GM18505 (cell line): ENCODE measurements around the gene FOXM1.
A peak's percentile ranks its signal among the peaks of the same experiment; 100 is the strongest.
"Not testable (repeated sequence)": the region's sequence is repeated elsewhere in the genome, so short reads cannot be mapped to it uniquely, and the experiment has no call there.

ENCODE experiments used
- ATAC-seq: cut with Tn5 transposase; IDR thresholded peaks from one replicate; pipeline ENCODE4 v1.9.1; 2021; ENCODE audit not compliant: unreplicated experiment
- POLR2A ChIP-seq: IDR thresholded peaks from 4 replicates; pipeline ENCODE4 v1.6.1; 2011; ENCODE audit warnings: borderline replicate concordance; ENCODE audit not compliant: insufficient read depth, insufficient read length; ENCODE audit errors: extremely low read depth

Gene FOXM1

DNA sequence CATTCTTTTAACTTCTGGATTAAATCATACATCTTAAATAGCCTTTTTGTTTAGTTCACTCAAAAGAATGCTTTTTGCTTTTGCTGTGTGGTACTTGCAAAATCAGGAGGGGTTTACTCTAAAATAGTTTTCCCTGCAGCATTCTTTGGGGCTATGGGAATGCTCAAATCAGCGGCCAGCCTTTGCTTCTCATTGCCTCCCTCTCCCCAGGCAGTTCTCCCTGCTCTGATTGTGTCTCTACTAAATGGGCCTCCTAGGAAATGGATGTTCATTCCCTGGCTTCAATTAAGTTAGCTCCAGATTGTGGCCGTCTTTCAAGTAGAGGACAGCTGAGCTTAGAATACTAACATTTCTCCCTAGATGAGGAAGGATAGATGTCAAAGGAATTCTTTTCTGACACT is 18.1 kb upstream of the FOXM1 start:
- no peak for TF ChIP-seq POLR2A
- ATAC-seq, result no peak

DNA sequence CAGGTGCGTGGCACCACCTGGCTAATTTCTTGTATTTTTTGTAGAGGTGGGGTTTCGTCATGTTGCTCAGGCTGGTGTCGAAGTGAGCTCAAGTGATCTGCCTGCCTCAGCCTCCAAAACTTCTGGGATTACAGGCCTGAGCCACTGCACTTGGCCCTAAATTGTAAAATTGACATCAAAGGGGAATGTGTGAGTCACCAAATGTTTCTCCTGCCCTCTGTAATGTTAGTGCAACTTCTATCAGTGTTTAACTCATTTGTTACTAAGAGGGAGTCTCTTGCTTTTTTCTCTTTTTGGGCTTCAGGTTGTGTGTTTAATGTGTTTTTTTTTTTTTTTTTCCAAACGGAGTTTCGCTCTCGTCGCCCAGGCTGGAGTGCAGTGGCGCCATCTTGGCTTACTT is 16.0 kb upstream of the FOXM1 start:
- no peak for ATAC-seq
- TF ChIP-seq POLR2A, result no peak

DNA sequence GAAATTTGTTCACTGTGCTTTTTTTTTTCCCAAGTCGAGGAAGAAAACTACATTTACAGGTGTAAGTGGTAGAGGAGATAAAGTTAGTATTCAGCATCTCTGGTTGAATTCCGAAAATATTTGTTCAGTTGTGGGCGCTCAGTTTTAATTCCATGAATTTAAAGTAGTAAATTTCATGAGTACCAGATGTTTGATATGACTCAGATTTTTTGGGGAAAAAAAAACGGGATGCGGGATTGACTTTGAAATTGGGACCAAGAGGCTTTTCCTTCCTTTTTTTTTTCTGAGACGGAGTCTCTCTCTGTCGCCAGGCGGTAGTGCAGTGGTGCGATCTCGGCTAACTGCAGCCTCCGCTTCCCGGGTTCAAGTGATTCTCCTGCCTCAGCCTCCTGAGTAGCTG is 15.3 kb upstream of the FOXM1 start:
- no peak for TF ChIP-seq POLR2A
- no peak for ATAC-seq

GRCh38 chr12:2891240-2892053 is 14.5 kb upstream of the FOXM1 start:
- peak; percentile 13 for ATAC-seq
- no peak for TF ChIP-seq POLR2A

- ATAC-seq, result peak; percentile 95
Observed at GRCh38 chr12:2890388-2891239, 13.6 kb upstream of the FOXM1 start, which contains the start of gene TULP3. TULP3 (plus strand) TSS chr12:2890891; CDS start chr12:2890948, 57 bp downstream.

DNA sequence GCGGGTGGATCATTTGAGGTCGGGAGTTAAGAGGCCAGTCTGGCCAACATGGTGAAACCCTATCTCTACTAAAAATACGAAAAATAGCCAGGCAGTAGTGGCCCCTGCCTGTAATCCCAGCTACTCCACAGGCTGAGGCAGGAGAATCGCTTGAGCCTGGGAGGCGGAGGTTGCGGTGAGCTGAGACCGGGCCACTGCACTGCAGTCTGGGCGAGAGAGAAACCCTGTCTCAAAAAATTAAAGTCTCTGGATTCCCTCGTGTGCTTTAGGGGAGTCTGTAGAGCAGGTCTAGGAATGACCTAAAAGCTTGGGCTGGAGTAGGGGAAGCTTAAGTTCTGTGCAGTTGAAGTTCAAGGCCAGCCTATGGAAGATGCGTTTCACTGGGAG is 13.0 kb upstream of the FOXM1 start:
- no peak for TF ChIP-seq POLR2A
- no peak for ATAC-seq

More at GRCh38 chr12:2890388-2891239, 13.6 kb upstream of the FOXM1 start, which contains the start of gene TULP3:
- TF ChIP-seq POLR2A, result peak; percentile 69

DNA sequence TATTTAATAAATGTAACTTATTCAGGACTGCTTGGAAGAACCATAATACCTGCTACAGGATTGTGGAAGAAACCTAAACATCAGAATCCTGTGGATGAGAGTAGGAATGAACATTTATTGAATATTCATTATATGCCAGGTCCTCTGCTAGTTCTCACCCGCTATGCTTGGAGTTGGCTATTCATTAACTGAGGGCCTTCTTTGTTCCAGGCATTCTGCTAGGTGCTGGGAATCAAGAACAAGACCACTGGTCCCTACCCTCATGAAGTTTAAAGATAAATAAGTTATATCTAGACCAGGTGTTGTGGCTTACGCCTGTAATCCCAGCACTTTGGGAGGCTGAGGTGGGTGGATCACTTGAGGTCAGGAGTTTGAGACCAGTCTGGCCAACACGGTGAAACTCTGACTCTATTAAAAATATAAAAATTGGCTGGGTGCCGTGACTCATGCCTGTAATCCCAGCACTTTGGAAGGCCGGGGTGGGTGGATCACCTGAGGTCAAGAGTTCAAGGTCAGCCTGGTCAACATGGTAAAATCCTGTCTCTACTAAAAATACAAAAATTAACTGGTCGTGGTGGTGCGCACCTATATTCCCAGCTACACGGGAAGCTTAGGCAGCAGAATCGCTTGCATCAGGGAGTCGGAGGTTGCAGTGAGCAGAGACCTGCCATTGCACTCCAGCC is 9.9 kb upstream of the FOXM1 start:
- no peak for ATAC-seq
- TF ChIP-seq POLR2A, result no peak

GRCh38 chr12:2884810-2885209 is 7.8 kb upstream of the FOXM1 start:
- no peak for ATAC-seq
- TF ChIP-seq POLR2A, result no peak

DNA sequence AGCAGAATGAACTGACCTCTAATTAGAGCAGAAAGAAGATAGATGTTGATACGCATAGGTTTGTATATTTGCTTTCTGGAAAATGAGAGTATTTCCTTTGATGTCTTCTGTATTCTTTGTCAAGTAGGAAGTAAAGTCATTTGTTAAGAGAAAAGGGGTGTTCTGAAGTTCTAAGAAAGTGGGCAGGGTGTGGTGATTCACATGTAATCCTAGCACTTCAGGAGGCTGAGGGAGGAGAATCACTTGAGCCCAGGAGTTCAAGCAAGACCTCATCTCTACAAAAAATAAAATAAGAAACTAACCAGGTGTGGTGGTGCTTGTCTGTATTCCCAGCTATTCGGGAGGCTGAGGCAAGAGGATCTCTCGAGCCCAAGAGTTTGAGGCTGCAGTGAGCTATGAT is 2.9 kb upstream of the FOXM1 start:
- no peak for ATAC-seq
- TF ChIP-seq POLR2A, result no peak

DNA sequence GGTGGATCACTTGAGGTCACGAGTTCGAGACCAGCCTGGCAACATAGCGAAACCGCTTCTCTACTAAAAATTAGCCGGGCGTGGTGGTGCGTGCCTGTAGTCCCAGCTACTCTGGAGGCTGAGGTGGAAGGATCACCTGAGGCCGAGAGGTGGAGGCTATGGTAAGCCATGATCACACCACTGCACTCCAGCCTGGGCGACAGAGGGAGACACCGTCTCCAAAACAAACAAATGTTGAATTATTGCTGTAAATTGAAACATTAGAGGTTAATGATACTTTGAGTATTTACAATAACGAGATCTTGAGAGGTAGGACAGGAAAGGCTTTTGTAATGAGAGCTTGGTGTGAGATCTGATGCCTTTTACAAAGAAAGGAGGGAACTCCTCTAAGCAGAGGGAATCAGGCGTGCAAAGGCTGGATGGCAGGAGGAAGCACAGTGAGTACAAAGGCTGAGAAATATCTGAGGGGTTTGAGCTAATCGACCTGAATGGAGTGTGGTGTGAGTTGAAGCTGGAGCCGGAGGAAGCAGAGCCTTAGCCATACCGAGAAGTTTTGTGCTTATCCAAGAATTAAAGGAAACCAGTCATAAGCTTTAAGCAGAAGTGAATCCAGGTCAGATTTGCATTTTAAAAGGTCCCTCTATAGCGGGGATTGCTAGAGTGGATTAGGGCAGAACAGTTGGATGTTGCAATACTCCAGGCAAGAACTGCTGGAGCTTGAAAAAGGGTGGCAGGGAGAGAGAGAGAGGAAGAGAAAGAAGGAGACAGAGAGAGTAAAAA is 1.2 kb upstream of the FOXM1 start:
- no peak for TF ChIP-seq POLR2A
- ATAC-seq, result no peak

- ATAC-seq, result peak; percentile 4
- TF ChIP-seq POLR2A, result no peak
Observed at GRCh38 chr12:2876431-2877046, 435 bp downstream of the FOXM1 start.

- ATAC-seq, result not testable (repeated sequence)
Observed at GRCh38 chr12:2868986-2869632, 7.9 kb downstream of the FOXM1 start.
